SK-N-SH treated with all-trans-retinoic acid at 6 μM for 48 hours (cell line): ENCODE measurements around the gene ABCA1.

Experiments used
- BACH2 ChIP-seq: fragments of 250-450 bp; sonication (Bioruptor Pico); IDR thresholded peaks from 2 replicates; pipeline ENCODE4 v1.9.0; 2021; ENCODE audit warnings: mild to moderate bottlenecking, borderline replicate concordance
- CSRNP3 ChIP-seq: fragments of 250-450 bp; sonication (Bioruptor Pico); IDR thresholded peaks from 2 replicates; pipeline ENCODE4 v1.5.1; 2021; ENCODE audit warnings: mild to moderate bottlenecking, moderate library complexity
- GLIS3 ChIP-seq: fragments of 250-450 bp; sonication (Bioruptor Pico); IDR thresholded peaks from 2 replicates; pipeline ENCODE4 v1.5.0; 2020; ENCODE audit warnings: mild to moderate bottlenecking, moderate library complexity
- OSR1 ChIP-seq: fragments of 250-450 bp; sonication (Bioruptor Pico); IDR thresholded peaks from 2 replicates; pipeline ENCODE4 v1.8.0; 2022; ENCODE audit warnings: moderate library complexity, mild to moderate bottlenecking, inconsistent platforms
- PATZ1 ChIP-seq: fragments of 250-450 bp; sonication (Bioruptor Pico); IDR thresholded peaks from 2 replicates; pipeline ENCODE4 v1.8.0; 2020; ENCODE audit warnings: mild to moderate bottlenecking, moderate library complexity, borderline replicate concordance
- POU6F1 ChIP-seq: fragments of 250-450 bp; sonication (Bioruptor Pico); IDR thresholded peaks from 2 replicates; pipeline ENCODE4 v1.8.0; 2021; ENCODE audit warnings: low read depth, mild to moderate bottlenecking, moderate library complexity, borderline replicate concordance
- PPARA ChIP-seq: fragments of 250-450 bp; sonication (Bioruptor Pico); IDR thresholded peaks from 2 replicates; pipeline ENCODE4 v1.5.0; 2020; ENCODE audit warnings: mild to moderate bottlenecking, borderline replicate concordance
- RARB ChIP-seq: fragments of 250-450 bp; sonication (Bioruptor Pico); IDR thresholded peaks from 2 replicates; pipeline ENCODE4 v1.8.0; 2021; ENCODE audit warnings: mild to moderate bottlenecking, moderate library complexity
- ZC3H10 ChIP-seq: fragments of 250-450 bp; sonication (Bioruptor Pico); IDR thresholded peaks from 2 replicates; pipeline ENCODE4 v1.5.1; 2021; ENCODE audit warnings: mild to moderate bottlenecking, moderate library complexity
- ZFP3 ChIP-seq: fragments of 250-450 bp; sonication (Bioruptor Pico); IDR thresholded peaks from 2 replicates; pipeline ENCODE4 v1.5.0; 2020; ENCODE audit warnings: mild to moderate bottlenecking, moderate library complexity
- ZFP30 ChIP-seq: fragments of 450-650 bp; formaldehyde crosslinking; IDR thresholded peaks from 2 replicates; pipeline ENCODE4 v1.5.0; 2022; ENCODE audit warnings: mild to moderate bottlenecking, moderate library complexity
- ZNF8 ChIP-seq: fragments of 450-650 bp; formaldehyde crosslinking; IDR thresholded peaks from 2 replicates; pipeline ENCODE4 v1.5.0; 2020; ENCODE audit warnings: mild to moderate bottlenecking, moderate library complexity
- TF ChIP-seq, protein P1 (sequence below): fragments of 250-450 bp; sonication (Bioruptor Pico); IDR thresholded peaks from 2 replicates; pipeline ENCODE4 v1.5.1; 2020; ENCODE audit warnings: low read depth, mild to moderate bottlenecking, moderate library complexity

DNA sequence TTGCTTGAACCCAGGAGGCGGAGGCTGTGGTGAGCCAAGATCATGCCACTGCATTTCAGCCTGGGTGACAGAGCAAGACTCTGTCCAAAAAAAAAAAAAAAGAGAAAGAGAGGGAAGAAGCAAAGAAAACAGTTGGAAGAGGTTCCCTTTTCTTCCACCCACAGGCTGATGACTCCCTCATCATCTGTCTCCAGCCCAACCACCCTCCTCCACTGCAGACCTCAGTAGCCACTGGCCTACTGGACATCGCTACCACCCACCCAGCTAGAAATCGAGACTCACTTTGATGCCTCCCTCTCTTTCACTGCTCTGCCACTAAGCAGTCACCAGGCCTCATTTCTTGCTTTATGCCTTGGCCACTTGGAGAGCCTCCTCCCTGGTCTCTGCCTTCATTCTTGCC is 92.8 kb downstream of the ABCA1 start:
- TF ChIP-seq, protein P1, sequence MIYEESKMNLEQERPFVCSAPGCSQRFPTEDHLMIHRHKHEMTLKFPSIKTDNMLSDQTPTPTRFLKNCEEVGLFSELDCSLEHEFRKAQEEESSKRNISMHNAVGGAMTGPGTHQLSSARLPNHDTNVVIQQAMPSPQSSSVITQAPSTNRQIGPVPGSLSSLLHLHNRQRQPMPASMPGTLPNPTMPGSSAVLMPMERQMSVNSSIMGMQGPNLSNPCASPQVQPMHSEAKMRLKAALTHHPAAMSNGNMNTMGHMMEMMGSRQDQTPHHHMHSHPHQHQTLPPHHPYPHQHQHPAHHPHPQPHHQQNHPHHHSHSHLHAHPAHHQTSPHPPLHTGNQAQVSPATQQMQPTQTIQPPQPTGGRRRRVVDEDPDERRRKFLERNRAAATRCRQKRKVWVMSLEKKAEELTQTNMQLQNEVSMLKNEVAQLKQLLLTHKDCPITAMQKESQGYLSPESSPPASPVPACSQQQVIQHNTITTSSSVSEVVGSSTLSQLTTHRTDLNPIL (CRISPR knock-in tag), result no peak
- no peak for TF ChIP-seq GLIS3 (CRISPR knock-in tag)
- TF ChIP-seq CSRNP3 (CRISPR knock-in tag), result no peak
- TF ChIP-seq ZC3H10 (CRISPR knock-in tag), result no peak
- no peak for TF ChIP-seq POU6F1 (CRISPR knock-in tag)
- no peak for TF ChIP-seq BACH2
- no peak for TF ChIP-seq PATZ1 (CRISPR knock-in tag)
- no peak for TF ChIP-seq ZFP3 (CRISPR knock-in tag)
- TF ChIP-seq RARB, result no peak
- no peak for TF ChIP-seq OSR1 (CRISPR knock-in tag)
- TF ChIP-seq ZFP30, result no peak
- no peak for TF ChIP-seq ZNF8 (CRISPR knock-in tag)
- TF ChIP-seq PPARA (CRISPR knock-in tag), result no peak
